ENCODE measurements around the gene MDGA2. TPM values are rescaled to one million over a fixed set of nuclear protein-coding genes. Genes with fewer than 3 reads are reported as not detected.

MDGA2 gene
- total RNA-seq, 1 donor from 2014 or later, result 0.75 TPM

DNA sequence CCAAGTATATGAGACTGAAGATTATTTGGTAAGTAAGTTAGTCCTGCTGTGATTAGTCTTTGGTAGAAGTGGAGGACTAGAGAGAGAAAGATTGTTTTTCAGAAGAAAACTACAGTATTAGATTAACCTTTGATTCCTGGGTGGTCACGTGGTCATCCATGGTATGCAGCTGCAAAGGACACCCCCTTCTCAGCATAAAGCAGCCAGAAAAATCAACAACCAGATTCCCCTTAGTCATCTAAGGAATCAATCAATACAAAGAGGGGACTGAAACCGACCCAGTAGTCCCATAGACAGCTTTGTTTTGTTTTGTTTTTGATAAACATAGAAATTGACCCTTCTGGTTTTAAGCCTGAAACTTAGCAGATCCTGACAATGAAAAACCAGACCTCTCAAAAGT is 30.3 kb upstream of the MDGA2 start:
- no peaks in the 10 kb centered on the region for H3K27me3 ChIP-seq (ENCODE audit: control insufficient read depth, insufficient read depth, low read length)
- no peak for DNase-seq (ENCODE audit: low read depth)
- TF ChIP-seq, protein P1, sequence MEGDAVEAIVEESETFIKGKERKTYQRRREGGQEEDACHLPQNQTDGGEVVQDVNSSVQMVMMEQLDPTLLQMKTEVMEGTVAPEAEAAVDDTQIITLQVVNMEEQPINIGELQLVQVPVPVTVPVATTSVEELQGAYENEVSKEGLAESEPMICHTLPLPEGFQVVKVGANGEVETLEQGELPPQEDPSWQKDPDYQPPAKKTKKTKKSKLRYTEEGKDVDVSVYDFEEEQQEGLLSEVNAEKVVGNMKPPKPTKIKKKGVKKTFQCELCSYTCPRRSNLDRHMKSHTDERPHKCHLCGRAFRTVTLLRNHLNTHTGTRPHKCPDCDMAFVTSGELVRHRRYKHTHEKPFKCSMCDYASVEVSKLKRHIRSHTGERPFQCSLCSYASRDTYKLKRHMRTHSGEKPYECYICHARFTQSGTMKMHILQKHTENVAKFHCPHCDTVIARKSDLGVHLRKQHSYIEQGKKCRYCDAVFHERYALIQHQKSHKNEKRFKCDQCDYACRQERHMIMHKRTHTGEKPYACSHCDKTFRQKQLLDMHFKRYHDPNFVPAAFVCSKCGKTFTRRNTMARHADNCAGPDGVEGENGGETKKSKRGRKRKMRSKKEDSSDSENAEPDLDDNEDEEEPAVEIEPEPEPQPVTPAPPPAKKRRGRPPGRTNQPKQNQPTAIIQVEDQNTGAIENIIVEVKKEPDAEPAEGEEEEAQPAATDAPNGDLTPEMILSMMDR (IDR thresholded peaks at IDR 0.05; ENCODE audit: insufficient read depth, low read length, poor library complexity, severe bottlenecking), result no peak
- H3K4me3 ChIP-seq (ENCODE audit: low read depth, low read length), result no peak overlapping the region
- H3K36me3 ChIP-seq (ENCODE audit: control insufficient read depth, insufficient read depth, low read length), result no peaks in the 10 kb centered on the region

DNA sequence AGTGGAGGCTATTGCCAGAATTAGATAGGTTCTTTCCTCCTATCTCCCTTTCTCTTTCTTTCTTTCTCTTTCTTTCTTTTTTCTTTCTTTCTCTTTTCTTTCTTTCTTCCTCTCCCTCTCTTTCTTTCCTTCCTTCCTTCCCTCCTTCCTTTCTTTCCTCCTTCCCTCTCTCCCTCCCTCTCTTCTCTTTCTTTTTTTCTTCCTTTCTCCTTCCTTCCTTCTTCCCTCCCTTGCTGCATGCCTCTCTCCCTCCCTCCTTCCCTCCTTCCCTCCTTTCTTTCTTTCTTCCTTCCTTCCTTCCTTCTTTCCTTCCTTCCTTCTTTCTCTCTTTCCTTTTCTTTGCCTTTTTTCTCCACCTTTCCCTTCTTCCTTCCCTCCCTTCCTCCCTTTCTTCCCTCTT is 16.4 kb upstream of the MDGA2 start:
- TF ChIP-seq, protein P1 (IDR thresholded peaks at IDR 0.05; ENCODE audit: insufficient read depth, low read length, poor library complexity, severe bottlenecking), result no peak
- DNase-seq (ENCODE audit: low read depth), result no peak

DNA sequence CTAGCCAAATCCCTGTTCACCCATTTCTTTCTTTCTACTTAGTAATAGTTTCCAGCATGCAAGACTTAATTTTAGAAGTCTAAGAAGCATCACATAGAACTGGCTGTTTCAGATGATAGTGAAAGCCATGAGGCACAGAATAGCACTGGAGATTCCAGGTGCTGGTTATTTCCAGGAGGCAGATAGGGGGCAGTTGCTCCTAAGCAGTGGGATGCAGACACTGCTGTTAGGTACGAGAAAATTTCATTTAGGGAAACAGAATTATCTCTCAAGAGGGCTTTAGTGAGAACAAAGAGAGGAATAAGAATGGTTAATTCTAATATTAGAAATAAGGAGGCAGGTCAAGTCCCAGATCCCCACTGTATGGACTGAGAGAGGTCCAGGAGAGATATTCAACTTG is 3.6 kb upstream of the MDGA2 start:
- Histone ChIP-seq H3K36me3 (ENCODE audit: control insufficient read depth, insufficient read depth, low read length) (no peaks in the 10 kb centered on the region), H3K27me3 (ENCODE audit: control insufficient read depth, insufficient read depth, low read length) (peaks cover 15% of the 10 kb centered on the region), H3K4me3 (ENCODE audit: low read depth, low read length) (no peak overlapping the region)
- no peak for DNase-seq (ENCODE audit: low read depth)
- TF ChIP-seq, protein P1 (IDR thresholded peaks at IDR 0.05; ENCODE audit: insufficient read depth, low read length, poor library complexity, severe bottlenecking), result peak; percentile 34

More for the DNA sequence above, 16.4 kb upstream of the MDGA2 start:
- Histone ChIP-seq H3K27me3 (ENCODE audit: control insufficient read depth, insufficient read depth, low read length) (no peaks in the 10 kb centered on the region), H3K36me3 (ENCODE audit: control insufficient read depth, insufficient read depth, low read length) (no peaks in the 10 kb centered on the region), H3K4me3 (ENCODE audit: low read depth, low read length) (no peak overlapping the region)

DNA sequence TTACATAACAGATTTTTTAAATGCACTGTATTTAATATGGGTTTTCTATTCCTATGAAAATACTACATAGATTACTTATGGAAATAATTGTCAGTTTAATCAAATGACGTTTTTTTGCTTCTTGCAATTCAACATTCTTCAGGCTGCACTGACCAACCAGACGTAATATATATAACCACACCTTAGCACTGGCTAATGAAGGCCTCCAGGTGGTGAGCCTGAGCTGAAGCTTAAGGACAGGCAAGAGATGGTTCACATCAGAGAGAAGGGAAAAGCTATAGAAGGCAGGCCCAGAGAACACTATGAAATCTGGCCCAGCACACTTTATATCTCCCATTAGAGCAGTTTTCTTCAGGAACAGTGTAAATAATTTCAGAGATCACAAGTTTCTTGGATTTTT is 2.8 kb upstream of the MDGA2 start:
- Histone ChIP-seq H3K36me3 (ENCODE audit: control insufficient read depth, insufficient read depth, low read length) (no peaks in the 10 kb centered on the region), H3K4me3 (ENCODE audit: low read depth, low read length) (no peak overlapping the region), H3K27me3 (ENCODE audit: control insufficient read depth, insufficient read depth, low read length) (peaks cover 18% of the 10 kb centered on the region)
- TF ChIP-seq, protein P1 (IDR thresholded peaks at IDR 0.05; ENCODE audit: insufficient read depth, low read length, poor library complexity, severe bottlenecking), result no peak
- no peak for DNase-seq (ENCODE audit: low read depth)

DNA sequence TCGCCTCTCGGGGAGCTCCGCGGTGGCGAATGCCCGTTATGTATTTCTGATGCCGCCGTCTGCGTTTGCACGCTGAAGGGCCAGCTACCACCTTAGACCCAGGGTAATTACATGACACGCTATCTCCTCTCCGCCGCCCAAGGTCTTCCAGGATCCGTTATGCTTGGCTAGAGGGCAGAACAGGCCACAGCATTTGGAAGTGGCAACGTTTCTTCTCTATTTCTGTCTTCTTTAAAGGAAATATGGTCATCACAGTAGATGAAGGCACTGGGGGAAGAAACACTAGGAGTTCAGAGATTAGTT is 861 bp upstream of the MDGA2 start:
- DNase-seq (ENCODE audit: low read depth), result no peak
- no peaks in the 10 kb centered on the region for H3K36me3 ChIP-seq (ENCODE audit: control insufficient read depth, insufficient read depth, low read length)
- TF ChIP-seq, protein P1 (IDR thresholded peaks at IDR 0.05; ENCODE audit: insufficient read depth, low read length, poor library complexity, severe bottlenecking), result no peak
- H3K27me3 ChIP-seq (ENCODE audit: control insufficient read depth, insufficient read depth, low read length), result peaks cover 18% of the 10 kb centered on the region
- H3K4me3 ChIP-seq (ENCODE audit: low read depth, low read length), result peak overlapping the region; percentile 52

DNA sequence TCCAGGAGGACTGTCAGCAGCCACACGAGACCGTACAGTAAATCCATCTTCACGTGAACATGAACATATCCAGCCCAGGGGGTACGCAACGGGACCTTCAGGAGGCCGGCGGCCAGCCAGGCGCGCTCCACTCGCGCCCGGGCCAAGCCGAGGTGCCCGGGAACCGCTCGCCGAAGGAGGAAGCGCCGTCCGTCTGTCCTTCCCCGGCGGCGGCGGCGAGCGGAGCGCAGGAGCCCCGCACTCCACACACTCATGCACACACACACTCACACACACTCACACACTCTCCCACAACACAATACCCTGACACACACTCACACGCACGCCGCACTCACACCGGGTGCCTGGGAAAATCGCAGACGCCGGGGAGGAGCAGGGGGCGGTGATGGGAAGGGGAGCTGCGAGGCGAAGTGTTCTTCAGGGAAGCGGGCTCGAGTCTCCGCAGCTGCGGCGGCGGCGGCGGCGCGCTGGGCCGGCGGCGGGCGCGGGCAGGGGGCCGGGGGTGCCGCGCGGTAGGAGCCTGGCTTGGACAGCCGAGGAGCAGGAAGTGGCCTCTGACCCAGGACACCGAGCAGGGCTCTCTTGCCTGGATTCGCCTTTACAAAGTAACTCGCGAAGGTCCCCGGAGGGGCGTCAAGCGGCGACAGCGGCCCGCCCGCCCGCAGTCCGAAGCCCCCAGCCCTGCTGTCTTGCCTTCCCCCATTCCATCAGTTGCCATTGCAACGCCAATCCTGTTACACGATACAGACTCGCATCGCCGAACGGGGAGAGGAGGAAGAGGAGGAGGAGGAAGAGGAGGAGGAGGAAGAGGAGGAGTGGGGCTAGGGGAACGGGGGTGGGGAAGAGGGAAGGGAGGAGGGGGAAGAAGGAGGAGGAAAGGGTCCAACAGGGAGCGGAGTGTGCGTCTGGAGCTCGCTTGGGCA is 601 bp downstream of the MDGA2 start:
- Histone ChIP-seq H3K36me3 (ENCODE audit: control insufficient read depth, insufficient read depth, low read length) (no peaks in the 10 kb centered on the region), H3K27me3 (ENCODE audit: control insufficient read depth, insufficient read depth, low read length) (peaks cover 18% of the 10 kb centered on the region), H3K4me3 (ENCODE audit: low read depth, low read length) (peak overlapping the region; percentile 52)
- TF ChIP-seq, protein P1 (IDR thresholded peaks at IDR 0.05; ENCODE audit: insufficient read depth, low read length, poor library complexity, severe bottlenecking), result no peak
- DNase-seq (ENCODE audit: low read depth), result no peak

All from kidney epithelial cell (primary cell).